HG03039 (cell line): Measurements from ENCODE around the gene SKI.

Source experiments
- ATAC-seq: cut with Tn5 transposase; IDR thresholded peaks from one replicate; pipeline ENCODE4 v1.9.1; 2021; ENCODE audit warnings: mild to moderate bottlenecking, moderate library complexity; ENCODE audit not compliant: unreplicated experiment

SKI gene

DNA sequence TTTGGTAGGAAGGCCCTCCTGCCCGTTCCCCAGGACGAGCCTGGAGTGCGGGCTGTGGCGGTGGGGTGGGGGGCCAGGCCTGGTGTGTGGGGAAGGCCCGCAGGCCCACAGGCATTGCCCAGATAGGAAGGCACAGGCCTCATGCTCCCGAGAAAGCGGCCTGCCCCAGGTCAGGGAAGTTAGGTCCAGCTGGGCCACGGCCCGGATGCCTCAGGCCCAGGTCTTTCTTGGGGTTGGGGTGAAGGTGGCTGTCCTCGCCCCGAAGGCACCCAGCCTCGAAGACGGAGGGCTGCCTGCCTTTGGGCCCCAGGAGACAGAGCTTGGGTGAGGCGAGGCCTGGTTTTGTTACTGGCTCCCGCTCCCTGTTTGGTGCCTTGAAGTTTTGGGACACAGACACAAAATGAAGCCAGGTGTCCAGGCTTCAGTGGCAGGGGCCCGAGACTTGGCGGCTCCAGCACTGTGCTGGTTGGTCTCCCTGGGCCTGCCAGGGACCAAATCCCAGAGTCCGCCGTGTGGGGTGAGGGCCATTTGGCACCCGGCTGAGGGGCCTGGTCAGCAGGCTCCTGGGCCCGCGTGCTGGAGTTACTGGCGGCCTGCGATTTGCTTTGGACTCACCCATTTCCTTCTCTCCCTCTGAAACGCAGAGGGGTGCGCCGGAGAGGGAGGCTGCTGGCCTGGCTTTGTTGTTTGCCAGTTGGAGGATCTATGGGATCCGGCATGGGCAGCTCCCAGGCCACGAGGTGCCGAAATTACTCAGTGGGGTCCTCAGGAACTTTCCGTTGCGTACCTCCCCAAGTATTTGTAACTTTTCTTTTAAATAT, 2.0 kb downstream of the SKI start:
- no peak for ATAC-seq

DNA sequence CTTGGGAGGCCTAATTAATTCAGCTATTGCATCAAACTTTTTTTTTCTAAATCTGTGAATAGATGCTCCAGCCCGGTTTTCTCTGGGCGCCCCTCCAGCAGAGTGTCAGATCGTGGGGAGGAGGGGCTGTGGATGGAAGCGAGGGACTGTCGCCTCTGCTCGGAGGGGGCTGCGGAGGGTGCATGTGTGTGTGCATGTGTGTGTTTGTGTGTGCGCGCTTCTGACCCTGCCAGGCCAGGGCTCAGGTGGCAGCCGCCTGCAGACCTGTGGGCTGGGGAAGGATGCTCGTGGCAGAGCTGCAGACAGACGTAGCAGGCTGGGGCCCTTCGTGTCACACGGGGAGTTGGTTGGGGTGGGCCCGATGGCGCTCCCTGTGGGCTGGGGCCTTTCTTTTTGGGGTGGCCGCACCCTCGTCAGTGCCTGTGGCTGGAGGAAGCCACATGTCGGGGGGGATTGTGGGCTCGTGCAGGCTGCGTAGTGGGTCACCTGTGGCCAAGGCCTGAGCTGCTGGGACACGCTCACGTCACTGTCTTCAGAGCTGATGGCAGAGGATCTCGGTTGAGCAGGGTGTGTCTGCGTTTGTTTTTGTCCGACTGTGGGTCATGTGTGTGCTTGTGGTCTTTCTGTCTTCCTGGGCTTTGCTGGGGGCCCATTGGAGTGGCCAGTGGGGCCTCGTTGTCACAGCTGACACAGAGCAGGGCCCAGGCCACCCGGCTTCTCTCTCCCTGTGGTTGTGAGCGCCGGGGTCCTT, 2.8 kb downstream of the SKI start:
- no peak for ATAC-seq

DNA sequence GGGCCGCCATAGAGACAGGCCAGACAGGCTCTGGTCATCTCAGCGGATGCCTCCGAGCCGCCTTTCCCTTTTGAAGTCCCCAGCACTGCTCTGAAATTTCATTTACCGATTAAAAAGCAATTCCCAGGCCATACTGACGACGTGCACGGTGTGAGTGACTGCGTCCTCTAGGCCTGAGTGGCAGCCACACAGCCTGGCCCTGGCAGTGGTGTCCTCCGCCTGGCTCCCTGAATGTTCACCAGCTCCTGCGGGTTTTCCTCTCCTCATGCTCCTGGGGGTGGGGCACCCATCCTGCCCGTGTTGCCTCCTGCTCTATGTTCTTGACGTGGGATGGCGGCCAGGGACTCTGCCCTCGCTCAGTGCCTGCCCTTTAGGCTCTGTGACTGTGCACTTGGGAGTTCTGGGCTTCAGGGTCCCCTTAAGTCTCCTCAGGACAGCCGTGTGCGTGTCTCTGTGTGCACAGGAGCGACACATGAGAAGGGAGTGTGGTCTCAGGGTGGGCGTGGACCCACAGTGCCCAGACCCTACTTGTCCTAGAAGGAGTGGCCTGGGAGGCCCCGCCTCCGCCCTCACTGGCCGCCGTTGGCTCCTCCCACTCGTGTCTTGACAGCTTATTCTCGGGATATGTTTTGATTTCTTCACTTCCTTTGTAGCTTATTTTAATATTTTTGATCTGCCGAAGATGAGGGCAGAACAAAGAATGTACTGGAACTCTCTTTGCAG, 3.6 kb downstream of the SKI start:
- no peak for ATAC-seq

DNA sequence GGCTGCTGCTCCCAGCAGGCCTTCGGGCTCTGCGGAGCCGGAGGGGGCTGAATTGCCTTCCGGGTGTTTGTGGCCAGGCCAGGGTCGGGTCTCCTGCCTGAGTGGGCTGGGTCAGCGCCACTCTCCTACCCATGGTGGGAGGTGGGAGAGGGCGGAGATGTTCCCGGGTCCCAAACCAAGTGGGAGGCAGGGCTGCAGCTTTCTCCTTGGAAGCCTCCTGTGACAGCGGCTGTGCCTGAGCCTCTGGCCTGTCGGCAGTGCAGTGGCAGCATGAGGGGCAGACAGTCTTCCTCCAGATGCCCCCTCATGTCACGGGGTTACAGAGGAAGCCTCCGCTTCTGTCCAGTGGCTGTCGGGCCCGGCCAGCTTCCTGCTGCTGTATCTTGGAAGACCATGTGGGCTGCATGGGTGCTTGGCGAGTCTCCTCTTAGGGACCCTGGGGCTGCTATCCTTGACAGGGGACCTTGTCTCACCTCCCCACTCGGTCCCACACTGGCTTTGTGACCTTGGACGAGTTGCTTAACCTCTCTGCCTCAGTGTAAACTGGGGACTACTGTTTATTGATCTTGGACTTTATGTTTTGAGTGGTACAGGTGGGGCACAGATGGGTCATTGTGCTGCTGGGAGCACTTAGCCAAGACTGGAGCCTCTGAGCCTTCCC, 4.3 kb downstream of the SKI start:
- ATAC-seq = no peak

DNA sequence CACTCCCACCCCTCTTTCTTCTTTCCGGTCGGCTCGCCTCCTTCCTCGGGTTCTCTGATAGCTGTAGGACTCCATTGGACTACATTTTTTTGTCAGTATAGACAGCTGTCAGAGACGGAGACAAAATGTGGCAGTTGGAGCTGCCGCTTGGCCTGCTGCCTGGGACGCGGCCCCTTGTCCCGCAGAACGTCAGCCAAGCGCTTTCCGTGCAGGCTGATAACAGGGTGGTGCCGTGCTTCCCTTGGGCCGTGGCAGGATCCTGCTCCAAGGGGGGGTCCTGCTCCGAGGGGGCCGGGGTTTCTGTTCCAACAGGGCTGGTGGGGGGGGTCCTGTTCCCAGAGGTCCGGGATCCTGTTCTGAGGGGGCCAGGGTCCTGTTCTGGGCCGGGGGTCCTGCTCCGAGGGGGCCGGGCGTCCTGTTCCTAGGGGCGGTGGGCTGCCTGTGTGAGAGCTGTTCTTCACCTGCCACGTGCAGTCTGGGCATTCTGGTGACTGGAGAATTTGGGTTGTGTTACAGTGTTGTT, 4.9 kb downstream of the SKI start:
- ATAC-seq = no peak

DNA sequence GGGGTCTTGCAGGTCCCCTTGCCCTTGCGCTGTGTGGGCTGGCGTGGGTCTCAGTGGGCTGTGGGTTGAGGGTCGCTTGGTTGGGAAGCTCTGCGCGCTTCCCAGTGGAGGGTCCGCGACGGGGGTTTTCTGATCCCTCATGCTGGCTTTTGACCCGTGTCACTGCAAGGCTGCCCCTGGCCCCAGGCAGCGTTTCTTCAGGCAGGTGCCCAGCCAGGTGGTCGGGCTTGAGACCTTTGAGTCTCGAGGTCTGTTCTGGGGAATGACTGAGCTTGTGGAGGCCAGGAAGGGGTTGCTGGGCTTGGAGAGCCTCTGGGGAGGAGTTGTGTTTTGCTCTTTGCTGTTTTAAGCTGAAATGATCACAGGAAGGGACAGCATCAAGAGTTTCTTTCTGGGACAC, 5.3 kb downstream of the SKI start:
- no peak for ATAC-seq

DNA sequence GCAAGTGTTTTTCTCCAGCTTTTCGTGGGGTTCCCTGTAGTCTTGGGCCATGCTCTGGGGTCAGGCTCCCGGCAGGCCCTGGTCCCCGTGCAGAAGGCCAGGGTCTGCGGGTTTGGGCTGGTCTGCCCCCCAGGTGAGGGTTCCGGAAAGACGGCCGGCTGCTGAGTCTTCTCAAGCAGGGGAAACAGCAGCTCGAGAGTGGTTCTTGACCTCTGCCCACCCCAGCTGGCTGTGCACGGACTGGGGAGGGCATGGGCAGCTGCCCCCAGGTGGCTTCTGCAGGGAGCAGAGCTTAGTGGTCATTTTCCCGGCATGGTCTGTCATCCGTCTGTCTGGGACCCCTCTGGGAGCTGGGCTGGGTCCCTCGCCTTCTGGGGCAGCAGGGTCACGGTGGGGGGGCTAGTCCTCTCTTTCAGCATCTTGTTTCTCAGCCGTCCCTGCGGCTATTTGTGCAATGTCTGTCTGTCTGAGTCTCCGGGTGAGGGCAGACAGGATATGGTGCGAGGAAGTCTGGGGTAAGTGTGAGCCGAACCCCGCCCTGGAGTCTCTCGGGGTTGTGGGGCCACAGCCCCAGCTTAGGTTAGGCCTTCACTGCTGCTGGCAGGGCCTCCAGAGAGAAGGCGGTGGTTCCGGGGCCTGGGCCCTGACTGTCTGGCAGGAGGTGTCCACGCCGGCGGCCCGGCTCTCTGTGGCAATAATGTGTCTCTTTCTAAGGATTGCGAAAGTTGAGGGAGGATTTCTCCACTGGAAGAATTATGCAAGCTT, 6.1 kb downstream of the SKI start:
- ATAC-seq = no peak

DNA sequence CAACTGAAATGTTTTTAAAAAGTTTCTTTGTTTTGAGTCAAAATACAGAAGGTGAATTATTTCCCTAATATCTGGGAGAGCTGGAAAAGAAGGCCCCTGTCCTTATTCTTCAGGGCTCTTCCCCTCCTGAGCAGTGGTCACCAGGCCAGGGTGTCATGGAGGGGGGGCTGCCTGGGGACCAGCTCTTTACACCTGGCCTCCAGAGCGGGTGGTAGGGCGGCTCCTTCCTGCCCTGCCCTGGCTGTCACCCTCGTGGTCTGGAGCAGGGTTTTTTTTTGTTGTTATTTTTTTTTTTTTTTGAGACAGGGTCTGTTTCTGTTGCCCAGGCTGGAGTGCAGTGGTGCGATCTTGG, 6.6 kb downstream of the SKI start:
- ATAC-seq = no peak

DNA sequence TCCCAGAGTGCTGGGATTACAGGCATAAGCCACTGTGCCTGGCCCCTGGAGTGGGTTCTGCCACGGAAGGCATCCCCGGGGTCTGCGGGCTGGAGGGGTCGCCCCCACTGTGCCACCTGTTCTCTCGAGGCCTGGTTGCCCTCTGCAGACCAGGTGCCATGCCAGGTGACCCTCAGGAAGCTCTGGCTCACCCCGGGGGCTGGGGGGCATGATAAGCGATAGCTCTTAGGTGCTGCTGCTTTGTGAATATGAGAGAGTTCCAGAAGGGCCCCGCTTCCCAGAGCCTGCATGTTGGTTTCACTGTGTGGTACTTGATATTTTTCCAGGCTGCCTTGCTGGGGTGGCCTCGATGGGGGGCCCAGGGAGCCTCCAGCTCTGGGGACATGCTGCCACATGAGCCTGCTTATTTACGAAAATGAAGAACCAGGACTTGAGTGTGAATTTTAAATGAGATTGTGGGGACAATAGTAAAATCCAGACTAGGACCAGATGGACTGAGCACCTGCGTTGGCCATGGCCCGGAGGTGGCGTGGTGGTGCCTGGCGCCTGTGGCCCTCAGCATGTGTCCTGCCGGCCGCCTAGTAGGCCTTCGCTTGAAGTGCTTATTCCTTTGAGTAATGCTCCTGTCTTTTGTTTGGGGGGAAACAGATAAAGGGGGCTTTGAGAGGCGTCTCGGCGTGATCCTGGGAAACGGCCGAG, 7.3 kb downstream of the SKI start:
- no peak for ATAC-seq

DNA sequence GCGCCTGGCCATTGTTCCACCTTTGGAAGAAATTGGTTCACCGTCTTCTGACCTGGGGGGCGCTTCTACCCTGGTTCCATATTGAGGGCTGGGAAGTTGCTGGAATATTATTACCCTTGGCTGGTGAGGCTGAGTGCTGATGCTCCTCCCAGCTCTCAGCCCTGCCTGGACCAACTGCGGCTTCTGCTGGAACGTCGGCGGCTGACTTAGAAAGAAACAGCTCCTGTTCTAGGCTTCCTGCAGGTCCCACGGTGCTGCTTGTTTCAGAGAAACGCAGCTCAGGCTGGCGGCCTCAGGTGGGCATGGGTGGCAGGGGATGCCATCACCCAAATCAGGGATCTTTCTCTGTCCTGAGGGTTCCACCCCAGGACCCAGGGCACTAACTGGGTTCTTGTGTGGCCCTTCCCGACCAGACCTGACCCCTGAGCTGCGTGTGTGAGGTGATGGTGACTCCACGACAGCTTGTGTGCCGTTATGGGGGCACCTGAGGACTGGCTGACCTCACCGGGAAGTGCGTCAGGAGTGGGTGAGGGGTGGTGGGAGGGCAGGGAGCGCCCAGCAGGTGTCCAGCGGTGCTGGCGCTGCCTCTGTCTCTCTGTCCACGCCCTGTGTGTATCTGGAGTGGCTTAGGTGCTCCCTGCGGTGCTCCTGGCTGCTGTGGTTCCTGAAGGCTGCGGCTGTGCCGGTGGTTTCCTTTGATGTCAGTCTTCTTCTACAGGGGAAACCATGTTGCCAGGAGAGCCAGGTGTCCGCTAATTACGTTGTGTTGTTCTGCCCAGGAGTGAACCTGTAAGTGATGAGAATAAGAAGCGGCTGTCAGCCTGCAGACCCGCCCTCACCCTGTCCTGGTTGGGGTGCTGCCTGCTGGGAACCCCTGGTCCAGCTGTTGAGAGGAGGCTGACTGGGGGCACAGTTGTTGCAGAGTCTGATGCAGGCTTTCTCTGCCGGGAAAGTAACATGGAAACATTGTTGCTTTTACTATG, 8.9 kb downstream of the SKI start:
- no peak for ATAC-seq

DNA sequence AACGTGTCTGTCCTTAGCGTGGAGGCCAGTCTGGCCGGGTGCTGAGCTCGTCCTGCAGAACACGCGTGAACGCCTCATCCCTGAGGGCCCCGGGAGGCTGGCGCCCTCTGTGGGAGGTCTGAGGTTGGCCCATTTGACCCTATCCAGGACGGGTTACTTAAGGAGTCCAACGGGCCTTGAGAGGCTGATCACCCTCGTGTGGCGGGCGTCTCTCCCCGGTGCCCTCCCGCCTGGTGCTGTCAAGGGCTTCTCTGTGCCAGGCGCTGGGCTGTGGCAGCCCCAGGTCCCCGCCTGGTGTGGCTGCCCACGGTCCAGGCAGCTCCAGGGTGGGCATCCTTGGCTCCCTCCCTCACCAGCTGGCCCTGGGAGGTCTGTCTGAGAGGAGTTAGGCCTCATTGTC, 9.7 kb downstream of the SKI start:
- no peak for ATAC-seq

DNA sequence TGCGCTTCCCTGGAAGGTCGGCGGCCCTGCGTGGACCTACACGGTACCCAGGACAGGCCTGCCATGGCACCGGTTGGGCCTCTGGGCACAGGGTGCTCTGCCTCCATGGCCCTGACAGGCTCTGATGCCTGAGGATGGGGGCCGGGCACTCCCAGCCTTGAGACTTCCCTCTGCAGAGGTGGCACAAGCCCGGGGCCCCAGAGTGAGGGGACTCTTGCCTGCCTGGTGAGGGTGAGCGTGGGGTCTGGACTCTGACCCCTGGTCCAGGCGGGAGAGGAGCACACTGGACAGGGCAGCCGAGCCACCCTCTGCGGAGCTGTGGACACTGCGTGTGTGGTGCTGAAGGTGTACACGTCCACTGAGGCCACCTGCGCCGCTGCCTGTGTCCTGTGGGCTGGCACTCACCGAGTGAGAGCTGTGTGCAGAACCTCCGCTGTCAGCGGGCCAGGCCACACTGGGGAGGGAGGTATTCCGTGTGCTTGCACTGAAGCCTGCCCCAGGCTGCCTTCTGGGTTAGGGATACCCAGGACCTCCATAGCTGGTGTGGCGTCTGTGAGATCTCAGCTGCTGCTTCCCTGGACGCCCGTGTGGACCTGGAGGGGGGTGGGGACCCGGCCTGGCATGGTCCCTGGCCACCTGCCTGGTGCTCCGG, 10.4 kb downstream of the SKI start:
- ATAC-seq = no peak

DNA sequence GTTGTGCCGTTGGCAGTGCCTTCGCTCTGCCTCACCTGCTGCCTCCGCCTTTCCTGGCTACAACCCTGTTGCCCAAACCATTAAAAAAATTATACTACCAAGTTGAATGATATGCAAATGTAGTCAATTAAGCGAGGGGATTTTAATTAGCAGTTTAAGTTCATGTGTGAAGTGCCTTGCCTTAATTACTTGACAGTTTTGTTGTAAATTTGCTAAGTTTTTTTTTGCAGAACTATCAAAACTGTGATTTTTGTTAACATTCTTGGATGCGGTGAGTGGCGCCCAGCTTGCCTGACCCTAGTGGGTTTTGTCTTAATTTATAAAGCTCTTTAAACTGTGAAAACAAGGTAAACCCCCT, 10.9 kb downstream of the SKI start:
- no peak for ATAC-seq

DNA sequence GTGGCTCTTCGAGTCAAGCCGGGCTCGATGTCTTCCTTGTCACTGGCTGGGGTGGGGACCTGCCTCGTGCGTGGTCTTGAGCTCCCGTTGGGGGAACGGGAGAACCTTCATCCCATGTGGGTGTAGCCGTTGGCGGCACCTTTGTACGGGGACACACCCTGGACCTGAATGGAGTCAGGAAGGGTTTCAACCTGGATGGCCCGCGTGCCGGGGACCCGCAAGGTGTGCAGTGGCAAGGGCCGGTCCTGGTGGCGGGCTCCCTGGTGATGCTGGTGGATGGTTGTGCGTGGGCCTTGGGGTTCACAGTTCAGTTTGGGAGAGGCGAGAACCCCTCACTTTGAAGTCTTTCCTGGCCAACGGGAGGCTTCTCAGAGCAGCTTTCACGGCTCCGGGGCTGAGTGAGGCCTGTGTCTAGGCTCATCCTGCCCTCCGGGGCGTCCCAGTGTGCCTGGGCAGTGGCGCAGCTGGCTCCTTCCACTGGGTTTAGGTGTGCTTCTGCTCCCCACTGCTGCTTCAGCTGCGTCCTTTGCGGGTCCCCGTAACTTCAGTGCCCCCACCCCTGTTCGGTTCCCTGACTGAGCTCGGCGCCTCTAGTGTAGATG, 11.4 kb downstream of the SKI start:
- no peak for ATAC-seq

DNA sequence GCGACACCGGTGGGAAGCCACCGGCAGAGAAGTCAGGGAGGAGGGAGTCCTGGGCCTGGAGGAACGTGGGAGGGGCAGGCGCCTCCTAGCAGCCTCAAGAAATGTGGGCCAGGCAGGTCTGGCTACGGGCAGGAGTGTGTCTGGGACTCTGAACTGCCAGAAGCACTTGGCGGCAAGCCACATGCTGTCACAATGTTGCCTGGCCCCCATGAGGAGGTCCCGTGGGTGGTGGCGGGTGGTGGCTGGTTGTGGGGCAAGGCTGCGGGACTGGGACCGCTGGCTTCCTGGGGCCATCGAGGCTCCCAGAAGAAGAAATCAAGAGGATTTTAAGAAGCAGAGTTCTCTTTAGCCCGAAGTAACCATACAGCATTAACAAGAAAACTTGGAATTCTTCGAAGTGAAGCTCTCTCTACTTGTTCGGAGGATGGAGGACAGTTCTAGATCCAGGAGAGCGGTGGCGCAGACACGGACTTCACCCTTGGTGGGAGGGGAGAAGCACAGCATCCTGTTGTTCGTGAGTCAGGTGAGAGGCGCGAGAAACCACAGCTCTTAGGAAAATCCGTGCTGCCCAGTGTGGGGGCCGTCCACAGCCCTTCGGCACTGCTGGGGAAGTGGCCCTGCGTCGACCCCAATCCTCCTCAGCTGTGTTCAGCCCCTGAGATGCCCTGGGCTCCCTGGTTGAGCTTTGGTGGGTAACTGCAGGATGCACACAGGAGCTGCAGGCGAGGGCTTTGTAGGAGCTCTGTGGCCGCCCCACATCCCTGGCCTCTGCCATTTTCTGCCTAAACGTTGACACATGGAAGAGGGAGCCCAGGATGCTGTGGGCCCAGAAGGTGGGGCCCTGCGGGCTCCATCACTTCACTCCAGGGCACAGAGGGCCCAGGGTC, 12.4 kb downstream of the SKI start:
- ATAC-seq = no peak

DNA sequence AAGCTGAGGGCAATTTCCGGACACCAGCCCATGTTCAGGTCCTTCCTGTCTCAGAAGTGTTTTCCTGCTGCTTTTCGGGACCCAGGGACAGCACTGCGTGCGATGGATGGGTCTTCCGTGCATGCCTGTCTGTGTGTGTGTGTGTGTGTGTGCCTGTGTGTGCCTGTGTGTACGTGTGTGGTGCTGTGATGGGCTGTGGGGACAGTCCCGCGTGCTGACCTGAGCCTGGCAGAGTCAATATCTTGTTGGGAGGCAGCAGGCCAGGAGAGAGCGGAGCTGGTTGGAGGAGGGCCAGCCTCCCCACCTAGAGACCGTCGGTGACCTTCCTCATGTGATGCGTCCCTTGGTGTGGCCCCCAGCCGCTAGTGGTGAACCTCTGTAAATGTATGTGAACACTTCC, 13.7 kb downstream of the SKI start:
- ATAC-seq = no peak
